Measurements from ENCODE around the gene C2CD5. TPM values are rescaled to one million over a fixed set of nuclear protein-coding genes. Genes with fewer than 3 reads are reported as not detected.
"Not testable (repeated sequence)": the region's sequence is repeated elsewhere in the genome, so short reads cannot be mapped to it uniquely, and the experiment has no call there.

The C2CD5 gene
- total RNA-seq, 1 donor from 2014 or later, result 10.8 TPM

DNA sequence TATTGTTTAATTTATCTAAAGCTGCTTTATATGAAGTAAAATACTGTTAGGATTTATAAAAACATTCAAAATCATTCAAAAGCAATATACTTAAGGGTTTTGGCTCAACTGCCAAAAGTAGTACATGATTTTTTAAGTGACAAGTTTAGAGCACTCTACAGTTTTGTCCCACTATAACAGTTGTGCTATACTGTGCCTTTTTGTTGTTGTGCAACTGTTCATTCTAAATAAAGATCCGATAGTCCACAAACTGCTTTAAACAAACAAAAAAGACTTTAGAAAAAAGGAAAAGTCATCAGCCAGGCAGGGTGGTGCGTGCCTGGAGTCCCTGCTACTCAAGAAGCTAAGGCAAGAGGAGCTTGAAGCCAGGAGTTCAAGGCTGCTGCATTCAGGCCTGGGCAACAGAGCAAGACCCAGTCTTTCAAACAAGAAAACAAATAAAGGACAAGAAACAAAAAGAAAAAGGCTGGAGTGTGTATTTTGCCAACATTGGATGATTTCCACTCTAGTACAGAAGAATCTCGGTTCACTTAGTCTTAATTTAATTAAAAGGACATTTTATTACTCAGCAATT is 7.3 kb downstream of the C2CD5 start:
- ATAC-seq, result peak; percentile 27

DNA sequence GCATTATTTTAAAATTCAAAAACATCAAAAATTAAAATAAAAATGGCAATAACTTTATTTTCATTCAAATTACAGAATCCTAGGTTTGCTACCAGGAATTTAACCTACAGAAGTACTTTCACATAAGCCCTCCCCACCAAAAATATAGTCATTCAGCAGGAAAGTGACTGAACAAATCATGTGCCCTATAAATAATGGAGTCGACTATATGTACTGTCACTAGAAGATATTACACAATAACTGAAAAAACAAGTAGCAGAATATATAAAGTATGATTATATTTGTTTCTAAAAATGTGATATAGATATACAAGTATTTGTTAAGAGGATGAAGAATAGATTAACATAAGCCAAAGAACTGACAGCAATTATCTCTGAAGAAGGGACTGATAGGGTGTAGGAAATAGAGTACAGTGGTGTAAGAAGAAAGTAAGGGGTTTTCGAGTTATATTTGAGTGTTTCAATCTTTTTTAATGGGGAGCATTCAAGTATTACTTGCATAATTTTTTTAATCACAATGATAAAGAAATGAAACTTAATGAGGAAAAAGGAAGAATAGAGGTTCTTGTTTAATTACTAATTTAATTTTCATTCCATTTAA is 7.9 kb downstream of the C2CD5 start:
- no peak for DNase-seq (ENCODE audit: low spot score)
- no peak for ATAC-seq

More for the DNA sequence above, 7.3 kb downstream of the C2CD5 start:
- no peak for DNase-seq (ENCODE audit: low spot score)

DNA sequence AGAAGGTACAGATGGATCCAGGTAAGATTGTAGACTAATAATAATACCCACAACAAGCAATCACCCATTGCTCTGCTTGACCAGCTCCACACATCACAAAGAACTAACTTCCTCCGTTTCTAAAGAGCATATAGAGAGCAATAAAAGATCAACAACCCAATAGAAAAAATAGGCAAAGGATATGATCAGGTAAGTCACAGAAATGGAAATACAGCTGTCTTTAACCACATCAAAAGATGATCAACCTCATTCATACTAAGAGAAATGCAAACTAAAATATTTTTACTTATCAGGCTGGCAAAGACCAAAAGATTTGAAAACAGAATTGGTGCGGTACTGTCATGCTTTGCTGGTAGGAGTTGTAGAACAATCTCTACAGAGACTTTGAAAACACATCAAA is 8.9 kb downstream of the C2CD5 start:
- DNase-seq (ENCODE audit: low spot score) (no peak), ATAC-seq (no peak)

DNA sequence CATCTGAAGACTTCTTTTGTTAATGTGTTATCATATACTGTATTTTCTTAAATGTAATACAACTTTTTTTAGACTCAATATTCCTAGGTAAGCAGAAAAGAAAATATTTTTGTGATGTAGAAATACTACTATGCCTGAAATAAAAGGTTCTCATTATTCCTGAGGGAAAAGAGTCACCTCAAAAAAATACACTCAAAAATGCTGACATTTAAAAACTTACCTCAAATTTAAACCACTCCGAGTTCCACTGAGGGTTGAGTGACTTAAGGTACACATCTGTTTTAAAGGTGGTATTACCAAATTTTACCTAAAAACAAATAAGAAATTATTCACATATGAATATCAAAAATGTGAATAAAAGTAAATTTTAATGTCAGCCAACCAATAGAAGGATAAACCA is 9.3 kb downstream of the C2CD5 start:
- no peak for DNase-seq (ENCODE audit: low spot score)
- no peak for ATAC-seq

DNA sequence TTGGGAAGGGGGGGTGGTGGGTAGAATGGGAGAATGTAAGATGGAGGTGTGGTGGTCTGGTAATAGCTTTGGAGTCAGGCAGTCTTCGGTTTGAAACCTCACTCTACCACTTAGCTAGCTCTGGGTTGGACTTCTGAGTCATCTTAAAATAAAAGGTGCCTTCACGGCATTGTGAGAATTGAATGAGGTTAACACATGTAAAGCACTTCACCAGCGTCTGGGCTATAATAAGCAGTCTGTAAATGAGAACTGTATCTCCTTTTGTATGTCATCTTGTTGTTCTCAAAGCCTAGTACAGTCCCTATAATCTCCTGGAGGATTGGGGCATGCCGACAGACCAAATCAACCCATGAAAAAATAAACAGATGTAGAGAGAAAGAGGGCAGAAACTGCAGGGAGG is 11.2 kb downstream of the C2CD5 start:
- no peak for DNase-seq (ENCODE audit: low spot score)
- ATAC-seq, result no peak

DNA sequence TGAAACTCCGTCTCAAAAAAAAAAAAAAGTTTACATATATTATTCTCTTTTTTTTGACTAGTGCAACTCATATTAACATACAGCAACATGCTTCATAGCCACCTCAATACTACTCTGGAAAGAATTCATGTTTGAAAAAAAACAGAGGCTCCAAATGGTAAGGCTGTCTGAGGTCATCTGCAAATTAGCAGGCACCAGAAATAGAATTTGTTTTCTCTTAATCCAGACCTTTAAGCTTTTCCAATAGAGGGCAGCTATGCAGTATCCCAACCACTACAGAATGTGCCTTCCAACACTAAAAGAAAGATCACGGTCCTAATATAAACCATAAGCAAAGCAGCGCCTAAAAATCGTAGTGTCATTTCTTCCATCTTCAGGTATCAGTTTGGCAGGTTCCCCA is 12.0 kb downstream of the C2CD5 start:
- DNase-seq (ENCODE audit: low spot score), result no peak
- ATAC-seq, result no peak

DNA sequence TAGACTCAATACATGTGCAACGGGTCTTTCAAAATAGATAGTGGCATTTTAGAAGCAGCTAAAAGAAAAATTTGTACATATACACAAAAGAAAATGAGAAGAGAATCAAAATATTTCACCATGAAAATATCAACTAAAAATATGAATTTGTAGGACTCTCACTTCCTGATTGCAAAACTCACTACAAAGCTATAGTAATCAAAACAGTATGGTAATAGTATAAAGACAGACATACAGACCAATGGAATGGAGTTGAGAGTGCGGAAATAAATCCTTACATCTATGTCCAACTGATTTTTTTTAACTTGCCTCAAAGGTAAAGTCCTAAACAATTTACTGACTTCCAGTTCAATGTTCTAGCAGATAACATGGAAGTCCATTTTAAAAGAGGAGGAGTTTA is 13.1 kb downstream of the C2CD5 start:
- no peak for ATAC-seq

DNA sequence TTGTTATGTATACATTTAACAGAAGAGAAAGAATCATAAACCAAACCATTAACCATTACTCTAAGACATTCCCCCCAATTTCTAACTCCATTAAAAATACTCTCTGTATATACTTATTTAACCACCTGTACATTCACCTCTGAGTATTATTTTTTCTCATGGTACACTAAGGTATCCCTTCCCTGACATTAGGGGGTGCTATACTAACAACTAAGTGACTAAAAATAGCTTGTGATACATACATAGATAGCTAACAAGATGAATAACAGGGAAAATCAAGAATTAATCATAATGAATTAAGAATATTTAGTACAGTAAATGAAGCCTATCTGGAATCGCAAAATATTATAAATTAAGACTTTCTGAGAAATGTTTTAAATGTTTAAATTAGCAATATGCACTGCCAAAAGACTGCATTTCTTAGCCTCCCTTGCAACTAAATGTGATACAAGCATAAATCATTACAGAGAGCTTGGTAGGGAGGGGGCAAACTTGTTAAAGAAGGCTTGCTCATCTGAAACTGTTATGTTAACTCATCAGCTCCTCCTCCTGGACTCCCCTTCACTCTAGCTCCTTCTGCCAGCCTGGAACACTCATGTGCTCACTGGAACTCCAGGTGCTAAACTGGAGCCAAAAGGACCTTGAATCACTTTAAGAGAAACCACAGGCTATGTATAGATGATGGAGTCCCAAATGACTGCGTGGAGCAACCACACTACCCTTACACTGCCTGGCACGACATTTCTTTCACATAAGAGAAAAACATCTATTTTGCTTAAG is 14.9 kb downstream of the C2CD5 start:
- peak; percentile 82 for ATAC-seq
- no peak for DNase-seq (ENCODE audit: low spot score)

More for the DNA sequence above, 13.1 kb downstream of the C2CD5 start:
- no peak for DNase-seq (ENCODE audit: low spot score)

DNA sequence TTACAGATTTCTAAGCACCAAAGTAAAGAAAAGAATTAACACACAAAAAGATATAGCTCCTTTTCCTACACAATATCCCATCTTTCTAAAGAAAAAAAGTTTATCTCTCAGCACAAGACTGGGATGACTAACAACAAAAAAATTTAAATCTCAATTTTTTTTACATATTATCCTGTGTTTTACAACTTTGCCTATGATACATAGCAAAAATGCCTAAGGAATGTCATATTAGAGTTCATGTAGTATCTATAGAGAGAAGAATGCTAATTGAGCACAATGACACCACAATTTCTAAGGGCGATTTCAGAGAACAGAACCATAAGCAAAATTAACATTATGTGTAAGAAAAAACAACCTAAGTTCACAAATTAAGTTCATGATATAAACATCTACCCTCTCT is 16.3 kb downstream of the C2CD5 start:
- ATAC-seq (no peak), DNase-seq (ENCODE audit: low spot score) (no peak)

DNA sequence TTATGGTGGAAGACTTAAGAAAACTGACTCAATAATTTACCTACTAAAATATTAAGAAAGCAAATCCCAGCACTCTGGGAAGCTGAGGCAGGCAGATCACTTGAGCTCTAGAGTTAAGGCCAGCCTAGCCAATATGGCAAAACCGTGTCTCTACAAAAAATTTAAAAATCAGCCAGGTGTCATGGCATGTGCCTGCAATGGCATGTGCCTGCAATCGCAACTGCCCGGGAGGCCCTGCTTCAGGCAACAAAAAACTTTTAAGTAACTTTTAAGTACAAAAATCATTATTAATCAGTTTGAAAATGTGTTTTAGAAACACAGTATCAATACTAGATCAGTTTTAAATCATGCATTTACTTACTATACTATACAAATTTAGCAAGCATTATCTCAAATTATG is 17.5 kb downstream of the C2CD5 start:
- DNase-seq (ENCODE audit: low spot score) (no peak), ATAC-seq (no peak)

DNA sequence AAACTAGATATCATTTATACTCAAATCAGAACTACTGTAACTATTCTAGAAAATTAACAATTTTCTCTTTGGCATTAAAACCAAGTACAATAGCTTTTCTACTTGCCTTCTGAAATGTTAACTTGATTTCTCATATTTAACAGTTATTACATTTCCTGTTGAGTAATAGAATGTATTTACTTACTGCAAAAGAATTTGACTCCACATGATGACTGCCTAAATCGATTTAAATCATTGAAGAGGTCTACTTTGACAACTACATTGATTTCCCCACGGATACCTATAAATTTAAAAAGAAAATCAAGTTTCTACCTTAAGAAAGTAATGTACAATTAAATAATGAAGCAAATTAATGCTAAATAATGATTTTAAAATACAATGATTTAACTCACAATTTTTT is 18.9 kb downstream of the C2CD5 start:
- DNase-seq (ENCODE audit: low spot score), result no peak
- ATAC-seq, result no peak

DNA sequence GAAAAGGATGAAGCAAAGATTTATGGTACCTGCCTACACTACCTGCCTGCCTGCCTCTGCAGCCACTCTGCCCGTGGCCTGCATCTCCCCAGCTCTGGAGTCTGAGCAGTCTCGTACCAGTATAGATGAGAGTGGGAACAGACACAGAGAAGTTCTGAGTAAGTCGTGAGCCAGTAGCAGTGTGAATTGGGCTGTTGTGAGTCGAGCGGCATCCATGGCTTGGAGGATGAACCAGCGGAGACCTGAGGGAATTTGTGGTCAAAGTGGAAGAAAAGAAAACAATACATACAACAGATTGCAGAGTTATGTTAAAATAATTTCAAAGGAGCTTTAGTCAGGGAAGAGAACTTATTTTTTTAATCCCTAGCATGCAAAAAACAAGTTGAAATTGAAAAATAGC is 25.3 kb downstream of the C2CD5 start:
- DNase-seq (ENCODE audit: low spot score) (no peak), ATAC-seq (no peak)

DNA sequence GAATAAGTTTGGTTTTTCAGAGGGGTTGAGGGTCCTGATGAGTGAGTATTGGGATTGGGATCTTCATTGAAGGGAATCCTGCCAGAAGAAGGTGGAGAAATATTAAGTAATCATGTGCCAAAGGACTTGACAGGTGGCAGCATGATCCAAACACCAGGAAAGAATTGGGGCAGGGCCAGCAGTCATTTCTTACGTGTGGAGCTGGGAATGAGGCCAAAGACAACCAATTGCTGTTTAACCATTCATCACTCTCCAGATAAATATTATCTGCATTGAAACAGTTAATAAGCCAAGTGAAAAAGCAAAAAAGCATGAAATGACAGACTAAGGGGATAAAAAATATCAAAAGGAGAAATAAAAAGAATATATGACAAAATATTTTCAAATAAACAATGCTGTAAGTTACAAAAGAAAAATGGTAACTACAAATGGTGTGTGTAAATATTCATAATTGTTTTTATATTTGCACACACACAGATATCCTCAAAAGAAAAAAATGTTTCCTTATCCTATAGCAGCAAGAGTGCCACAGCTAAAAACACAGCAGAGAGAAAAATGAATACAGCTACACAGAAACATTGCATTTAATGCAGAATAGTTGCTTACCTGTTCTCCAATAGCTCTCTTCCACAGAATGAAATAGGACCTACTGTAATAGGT is 26.2 kb downstream of the C2CD5 start:
- DNase-seq (ENCODE audit: low spot score) (peak; percentile 76), ATAC-seq (peak; percentile 76)

DNA sequence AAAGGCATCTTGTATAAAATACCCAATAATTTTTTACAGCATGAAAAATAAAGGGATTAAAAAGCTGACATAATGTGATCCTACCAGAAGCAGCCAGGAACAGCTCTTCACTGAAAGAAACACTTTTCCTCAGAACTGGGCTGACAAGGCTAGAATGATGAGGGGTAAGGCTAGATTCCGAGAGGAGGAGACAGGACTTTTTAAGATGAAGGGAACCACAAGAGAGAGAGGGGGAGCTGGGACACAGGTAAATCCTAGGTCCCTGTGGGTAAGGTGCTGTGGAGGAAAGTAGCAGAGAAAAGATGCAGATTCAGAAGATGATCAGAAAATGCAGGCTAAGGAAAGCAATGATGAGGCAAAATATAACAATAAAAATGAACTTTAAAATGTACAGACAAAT is 29.5 kb downstream of the C2CD5 start:
- ATAC-seq (no peak), DNase-seq (ENCODE audit: low spot score) (no peak)

DNA sequence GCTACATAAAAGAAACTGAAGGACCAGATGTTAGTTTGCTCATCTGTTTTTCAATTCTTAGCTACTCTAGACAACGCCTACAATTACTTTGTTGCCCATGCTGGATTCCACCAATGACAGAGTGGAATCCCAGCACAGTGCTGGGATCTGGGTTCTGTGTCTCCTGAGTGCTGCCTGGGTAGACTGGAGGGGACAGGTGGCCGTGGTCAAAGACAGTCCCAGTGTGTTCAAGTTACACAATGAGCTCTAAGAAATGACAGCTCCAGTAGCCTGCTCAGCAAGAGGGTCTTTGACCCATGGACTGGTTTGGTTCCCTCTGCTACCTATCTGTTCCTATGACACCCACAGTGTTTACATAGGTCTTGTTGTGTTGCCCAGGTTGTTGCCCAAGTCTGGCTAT is 38.5 kb downstream of the C2CD5 start:
- ATAC-seq, result no peak
- DNase-seq (ENCODE audit: low spot score), result no peak

DNA sequence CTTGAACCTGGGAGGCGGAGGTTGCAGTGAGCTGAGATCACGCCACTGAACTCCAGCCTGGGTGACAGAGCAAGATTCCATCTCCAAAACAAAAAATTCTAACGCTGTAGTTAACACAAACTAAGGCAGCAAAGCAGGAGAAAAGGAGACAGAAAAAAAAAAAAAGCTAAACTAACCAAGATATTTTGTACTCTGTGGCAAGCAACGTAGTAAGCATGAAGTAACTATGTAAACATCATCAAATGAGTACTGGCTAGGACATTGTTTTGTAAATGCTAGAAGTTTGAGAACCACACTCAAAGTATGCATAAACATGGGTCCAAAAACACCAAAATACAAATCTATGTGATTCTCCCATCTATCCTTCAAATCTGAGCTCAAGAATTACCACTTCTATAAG is 44.2 kb downstream of the C2CD5 start:
- ATAC-seq, result no peak
- DNase-seq (ENCODE audit: low spot score), result no peak

DNA sequence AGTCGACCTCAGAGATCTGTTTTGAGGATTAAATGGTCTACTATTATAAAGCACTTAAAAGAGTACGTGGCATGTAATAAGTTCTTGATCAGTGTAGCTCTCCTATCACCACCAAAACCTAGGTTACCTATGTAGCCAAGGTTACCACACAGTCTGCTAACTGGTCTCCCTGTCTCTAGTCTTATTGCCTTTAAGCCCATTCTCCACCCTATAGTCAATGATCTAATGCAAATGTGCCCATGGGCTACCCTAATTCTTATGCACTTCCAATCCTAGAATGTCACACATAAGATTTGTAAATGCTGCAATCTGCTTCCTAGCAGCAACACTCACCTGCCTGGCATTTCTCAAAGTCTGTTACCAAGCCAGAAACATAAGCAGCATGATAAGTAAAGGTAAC is 44.9 kb downstream of the C2CD5 start:
- DNase-seq (ENCODE audit: low spot score) (no peak), ATAC-seq (no peak)

DNA sequence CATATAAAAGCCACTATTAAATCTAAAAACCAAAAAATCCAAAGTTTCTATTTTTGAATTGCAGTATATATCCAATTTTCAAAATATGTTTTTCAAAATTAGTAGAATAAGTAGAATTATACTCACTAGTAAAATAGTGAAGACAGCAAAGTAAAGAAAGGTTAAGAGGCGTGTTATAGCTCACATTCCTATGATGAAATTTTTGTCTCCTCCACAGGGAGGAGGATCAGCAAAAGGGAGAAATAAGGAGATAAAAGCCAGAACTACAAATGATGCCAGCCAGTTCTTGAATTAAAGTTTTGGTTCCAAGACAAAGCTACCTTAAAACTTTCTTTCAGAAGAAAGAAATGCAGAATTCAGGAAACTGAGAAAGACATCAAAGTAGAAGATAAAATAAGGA is 50.0 kb downstream of the C2CD5 start:
- no peak for ATAC-seq
- no peak for DNase-seq (ENCODE audit: low spot score)

DNA sequence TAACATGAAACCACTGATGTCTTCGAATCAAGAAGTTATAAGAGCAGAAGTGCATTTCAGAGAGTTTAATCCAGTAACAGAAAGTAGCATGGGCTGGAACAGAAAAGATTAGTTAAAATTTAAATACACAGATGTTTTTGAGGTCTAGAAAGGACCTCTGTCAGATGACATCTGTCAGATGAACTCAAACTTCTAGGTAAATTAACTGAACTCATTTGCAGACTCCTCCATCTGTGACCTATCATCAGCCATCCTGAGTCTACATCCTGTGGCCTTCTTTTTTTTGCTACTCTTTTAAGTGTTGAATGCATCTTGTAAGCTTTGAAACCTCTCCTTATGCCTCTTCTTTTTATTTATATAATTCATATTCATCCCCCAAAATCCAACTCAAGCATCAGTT is 53.3 kb downstream of the C2CD5 start:
- ATAC-seq (no peak), DNase-seq (ENCODE audit: low spot score) (no peak)

DNA sequence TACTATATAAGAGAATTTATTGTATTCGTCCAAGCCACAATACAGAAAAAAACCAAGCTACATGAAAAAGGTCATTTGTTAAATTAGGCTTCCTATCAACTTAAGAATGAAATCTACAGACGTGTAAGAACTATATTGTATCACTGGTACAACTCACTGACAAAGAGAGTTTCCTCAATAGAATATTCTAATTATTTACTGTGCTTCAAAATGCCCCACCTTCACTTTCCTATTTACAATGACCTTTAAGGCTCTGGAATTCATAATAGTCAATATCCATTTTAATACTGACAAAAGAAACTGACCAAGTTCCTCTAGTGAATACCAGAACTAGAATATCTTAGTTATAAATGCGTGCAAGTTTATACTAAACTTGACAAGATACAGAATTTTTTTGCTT is 55.9 kb downstream of the C2CD5 start:
- ATAC-seq (no peak), DNase-seq (ENCODE audit: low spot score) (no peak)

DNA sequence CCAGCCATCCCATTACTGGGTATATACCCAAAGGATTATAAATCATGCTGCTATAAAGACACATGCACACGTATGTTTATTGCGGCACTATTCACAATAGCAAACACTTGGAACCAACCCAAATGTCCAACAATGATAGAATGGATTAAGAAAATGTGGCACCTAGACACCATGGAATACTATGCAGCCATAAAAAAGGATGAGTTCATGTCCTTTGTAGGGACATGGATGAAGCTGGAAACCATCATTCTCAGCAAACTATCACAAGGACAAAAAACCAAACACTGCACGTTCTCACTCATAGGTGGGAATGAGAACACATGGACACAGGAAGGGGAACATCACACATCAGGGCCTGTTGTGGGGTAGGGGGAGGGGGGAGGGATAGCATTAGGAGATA is 56.7 kb downstream of the C2CD5 start:
- ATAC-seq; DNase-seq (ENCODE audit: low spot score): not testable (repeated sequence)

DNA sequence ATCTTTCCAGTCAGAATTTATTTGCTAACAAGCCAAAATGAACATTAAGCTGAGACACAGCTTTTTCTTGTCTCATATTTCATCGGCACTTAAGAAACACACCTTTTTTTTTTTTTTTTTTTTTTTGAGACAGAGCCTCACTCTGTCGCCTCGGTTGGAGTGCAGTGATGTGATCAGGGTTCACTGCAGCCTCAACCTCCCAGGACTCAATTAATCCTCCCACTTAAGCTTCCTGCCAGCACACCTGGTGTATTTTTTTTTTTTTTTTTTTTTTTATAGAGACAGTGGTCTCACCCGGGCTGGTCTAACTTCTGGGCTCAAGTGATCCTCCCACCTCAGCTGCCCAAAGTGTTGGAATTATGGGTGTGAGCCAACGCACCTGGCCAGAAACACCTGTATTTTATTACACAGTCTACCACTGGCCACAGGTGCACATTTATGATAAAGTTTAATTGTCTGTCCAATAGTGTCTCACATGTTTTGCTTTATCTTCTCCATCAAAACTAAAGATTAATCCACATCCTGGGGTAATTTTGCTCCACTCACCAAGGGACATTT is 62.7 kb downstream of the C2CD5 start:
- DNase-seq (ENCODE audit: low spot score) (no peak), ATAC-seq (no peak)
